ENCODE data around the gene SDK2. TPM values are rescaled to one million over a fixed set of nuclear protein-coding genes. Genes with fewer than 3 reads are reported as not detected.
A peak's percentile ranks its signal among the peaks of the same experiment; 100 is the strongest.

SDK2 gene, protein sequence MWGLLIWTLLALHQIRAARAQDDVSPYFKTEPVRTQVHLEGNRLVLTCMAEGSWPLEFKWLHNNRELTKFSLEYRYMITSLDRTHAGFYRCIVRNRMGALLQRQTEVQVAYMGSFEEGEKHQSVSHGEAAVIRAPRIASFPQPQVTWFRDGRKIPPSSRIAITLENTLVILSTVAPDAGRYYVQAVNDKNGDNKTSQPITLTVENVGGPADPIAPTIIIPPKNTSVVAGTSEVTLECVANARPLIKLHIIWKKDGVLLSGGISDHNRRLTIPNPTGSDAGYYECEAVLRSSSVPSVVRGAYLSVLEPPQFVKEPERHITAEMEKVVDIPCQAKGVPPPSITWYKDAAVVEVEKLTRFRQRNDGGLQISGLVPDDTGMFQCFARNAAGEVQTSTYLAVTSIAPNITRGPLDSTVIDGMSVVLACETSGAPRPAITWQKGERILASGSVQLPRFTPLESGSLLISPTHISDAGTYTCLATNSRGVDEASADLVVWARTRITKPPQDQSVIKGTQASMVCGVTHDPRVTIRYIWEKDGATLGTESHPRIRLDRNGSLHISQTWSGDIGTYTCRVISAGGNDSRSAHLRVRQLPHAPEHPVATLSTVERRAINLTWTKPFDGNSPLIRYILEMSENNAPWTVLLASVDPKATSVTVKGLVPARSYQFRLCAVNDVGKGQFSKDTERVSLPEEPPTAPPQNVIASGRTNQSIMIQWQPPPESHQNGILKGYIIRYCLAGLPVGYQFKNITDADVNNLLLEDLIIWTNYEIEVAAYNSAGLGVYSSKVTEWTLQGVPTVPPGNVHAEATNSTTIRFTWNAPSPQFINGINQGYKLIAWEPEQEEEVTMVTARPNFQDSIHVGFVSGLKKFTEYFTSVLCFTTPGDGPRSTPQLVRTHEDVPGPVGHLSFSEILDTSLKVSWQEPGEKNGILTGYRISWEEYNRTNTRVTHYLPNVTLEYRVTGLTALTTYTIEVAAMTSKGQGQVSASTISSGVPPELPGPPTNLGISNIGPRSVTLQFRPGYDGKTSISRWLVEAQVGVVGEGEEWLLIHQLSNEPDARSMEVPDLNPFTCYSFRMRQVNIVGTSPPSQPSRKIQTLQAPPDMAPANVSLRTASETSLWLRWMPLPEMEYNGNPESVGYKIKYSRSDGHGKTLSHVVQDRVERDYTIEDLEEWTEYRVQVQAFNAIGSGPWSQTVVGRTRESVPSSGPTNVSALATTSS (N-terminal part only)
- 10 to 100 TPM in 2 of 5 experiments, 1 to 10 TPM in 3; 6.1 to 14.1 (median 8.4) TPM for total RNA-seq
- 1 to 10 TPM in 1 of 2 donors, under 1 TPM in 1; 0.64 to 2.5 TPM for polyA plus RNA-seq
- total RNA-seq, result 53.2 reads per million, percentile 72 among the genes with 10 or more reads in this experiment

DNA sequence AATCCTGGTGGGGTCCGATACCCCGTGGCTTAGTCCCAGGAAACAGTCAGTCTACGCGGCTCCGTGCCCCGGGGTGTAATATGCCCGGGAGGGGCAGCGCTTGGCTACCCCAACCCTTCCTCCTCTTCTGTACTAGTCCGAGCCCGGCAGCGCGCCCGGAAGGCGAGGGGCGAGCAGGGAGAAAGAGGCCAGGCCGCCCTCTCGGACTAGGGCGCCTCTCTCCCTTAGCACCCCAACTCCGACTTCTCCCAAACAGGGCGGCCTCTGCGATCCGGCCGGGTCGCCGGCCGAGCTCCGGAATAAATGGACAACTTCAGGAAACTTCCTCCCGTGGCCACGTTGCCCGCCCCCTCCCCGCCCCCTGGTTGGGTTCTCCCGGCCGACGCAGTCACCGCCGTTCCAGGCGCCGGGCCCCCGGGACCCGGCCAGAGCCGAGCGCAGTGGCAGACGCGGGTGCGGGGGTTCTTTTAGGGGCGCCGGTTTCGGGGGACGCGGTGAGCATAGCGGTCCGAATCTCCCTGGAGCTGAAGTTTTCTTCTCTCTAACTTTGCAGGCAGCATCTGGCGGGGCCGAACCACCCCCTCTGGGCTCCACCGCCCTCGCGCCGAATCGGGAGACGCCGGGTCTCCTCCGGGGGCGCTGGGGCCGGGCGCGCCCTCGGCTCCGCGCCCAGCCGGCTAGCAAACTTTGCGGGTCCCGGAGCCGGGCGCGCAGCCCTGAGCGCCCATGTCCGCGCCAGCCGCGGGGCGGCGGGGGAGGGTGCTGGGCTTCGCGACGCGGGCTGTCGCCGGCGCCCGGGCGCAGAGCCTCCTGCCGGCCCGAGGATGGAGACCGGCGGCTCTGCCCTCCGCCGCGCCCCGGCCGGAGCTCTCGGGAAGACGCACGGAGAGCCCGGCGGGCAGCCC, at the start of gene SDK2:
TSS of gene SDK2 (minus strand) at position 301 of the 905 bp plus-strand sequence. CDS start 357 bp downstream, outside the sequence.
- H3K4me3 Mint-ChIP-seq, result peak within 1 kb of the TSS; percentile 84 to 95 (median 88)
- POLR2A ChIA-PET, result interaction anchor here (1.4 kb wide), 1 partner anchor 77 kb away, joined by 3 read pairs; no protein-coding TSS in a partner anchor
- peak within 1 kb of the TSS; percentile 14 for H3K27ac ChIP-seq (ENCODE audit: low read depth, low read length)

DNA sequence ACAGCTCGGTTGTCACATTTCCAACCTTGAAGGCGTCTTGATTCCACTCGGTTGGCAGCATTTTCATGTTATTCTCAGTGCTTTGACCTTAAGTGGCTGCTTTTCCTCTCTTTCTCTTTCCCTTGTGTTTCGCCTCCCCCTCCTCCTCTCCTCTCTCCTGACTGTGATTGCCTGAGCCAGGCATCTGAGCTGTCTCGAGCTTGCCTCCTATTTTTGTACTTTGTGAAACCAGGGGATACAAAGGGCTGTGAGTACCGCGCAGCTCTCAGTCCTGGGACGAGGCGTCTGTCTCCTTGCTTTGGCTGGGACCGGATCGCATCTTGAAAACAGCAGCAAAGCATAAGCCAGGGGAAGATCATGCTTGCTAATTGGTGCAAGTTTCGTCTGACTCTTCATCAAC, 48.8 kb upstream of the SDK2 start:
- no peak overlapping the region for H3K27ac ChIP-seq (ENCODE audit: low read depth, low read length)
- no peak overlapping the region for H3K4me3 ChIP-seq (ENCODE audit: low read length)
- H3K4me1 ChIP-seq (ENCODE audit: control insufficient read depth in 2 of 2, insufficient read depth in 2 of 2, low read length in 2 of 2), result no peaks in the 10 kb centered on the region
- H3K27me3 ChIP-seq (ENCODE audit: control insufficient read depth in 2 of 2, insufficient read depth in 2 of 2, low read length in 2 of 2), result no peaks in the 10 kb centered on the region
- ChIA-PET POLR2A (no interaction called here), CTCF (no interaction called here)
- no peaks in the 10 kb centered on the region for H3K36me3 ChIP-seq (ENCODE audit: control insufficient read depth in 2 of 3, insufficient read depth in 3 of 3, low read length in 3 of 3)
- Mint-ChIP-seq H3K9me3 (peaks cover 0 to 11% (median 0%) of the 10 kb centered on the region in 11 donors), H3K4me3 (no peak overlapping the region), H3K27me3 (peaks cover 0 to 9% (median 0%) of the 10 kb centered on the region in 5 donors), H3K4me1 (peaks cover 0 to 12% (median 0%) of the 10 kb centered on the region in 7 donors), H3K36me3 (peaks cover 0 to 7% (median 0%) of the 10 kb centered on the region in 5 donors), H3K27ac (no peak overlapping the region)
- H3K9me3 ChIP-seq (ENCODE audit: control insufficient read depth in 2 of 3, low read length in 3 of 3), result no peaks in the 10 kb centered on the region
- DNase-seq (no peak), ATAC-seq (no peak)
- intact Hi-C loops (cut with micrococcal nuclease), result no loop called here

More for the DNA sequence above, at the start of gene SDK2:
- H3K36me3 ChIP-seq (ENCODE audit: control insufficient read depth in 2 of 3, insufficient read depth in 3 of 3, low read length in 3 of 3), result no peaks in the 10 kb centered on the region
- H3K4me1 ChIP-seq (ENCODE audit: control insufficient read depth in 2 of 2, insufficient read depth in 2 of 2, low read length in 2 of 2), result peaks cover 0 to 13% of the 10 kb centered on the region in 2 donors
- CTCF ChIA-PET, result interaction anchor here (0.9 to 1.7 kb wide), 6 partner anchors 59 to 214 kb away, joined by 3 to 9 read pairs (median 4); no protein-coding TSS in a partner anchor
- H3K36me3 Mint-ChIP-seq, result peaks cover 0 to 1% (median 0%) of the 10 kb centered on the region in 5 donors
- intact Hi-C loops (cut with micrococcal nuclease), result loop anchor here (1.0 to 5.0 kb wide), 6 partner anchors 53 to 353 kb away; no protein-coding TSS in a partner anchor
- peak within 1 kb of the TSS; percentile 47 for H3K4me3 ChIP-seq (ENCODE audit: low read length)
- no peaks in the 10 kb centered on the region for H3K9me3 ChIP-seq (ENCODE audit: control insufficient read depth in 2 of 3, low read length in 3 of 3)
- H3K4me1 Mint-ChIP-seq, result peaks cover 13 to 32% (median 25%) of the 10 kb centered on the region in 7 donors
- peaks cover 0 to 65% (median 5%) of the 10 kb centered on the region in 5 donors for H3K27me3 Mint-ChIP-seq
- DNase-seq (peak in 6 of 9 donors; percentile 13 to 26 (median 14)), ATAC-seq (peak; percentile 24)
- no peaks in the 10 kb centered on the region for H3K27me3 ChIP-seq (ENCODE audit: control insufficient read depth in 2 of 2, insufficient read depth in 2 of 2, low read length in 2 of 2)
- H3K9me3 Mint-ChIP-seq, result no peaks in the 10 kb centered on the region
- H3K27ac Mint-ChIP-seq, result peak within 1 kb of the TSS in 5 of 9 donors; percentile 8 to 73 (median 61)

DNA sequence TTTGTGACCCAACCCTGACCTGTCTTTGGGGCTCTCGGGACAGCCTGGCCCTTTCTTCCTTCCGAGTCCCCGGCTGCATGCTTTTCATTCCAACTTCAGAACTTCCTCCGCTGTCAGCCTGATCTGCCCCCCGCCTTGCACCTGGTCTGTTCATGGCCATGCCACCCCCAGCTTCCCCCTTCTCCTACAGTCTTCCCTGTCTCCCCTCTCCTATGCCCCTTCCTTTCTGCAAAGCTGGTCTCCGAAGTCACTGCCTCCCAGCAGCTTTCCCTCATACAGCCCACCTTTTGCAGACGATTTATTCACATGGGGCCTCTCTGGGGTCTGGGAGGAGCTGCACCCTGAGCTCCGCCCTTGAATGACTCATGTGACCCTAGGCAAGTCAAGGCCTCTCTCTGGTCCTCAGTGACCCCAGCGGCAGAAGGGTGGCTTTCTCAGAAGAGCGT, 47.1 kb upstream of the SDK2 start:
- no peak overlapping the region for H3K4me3 Mint-ChIP-seq
- no peak overlapping the region for H3K4me3 ChIP-seq (ENCODE audit: low read length)
- DNase-seq (no peak), ATAC-seq (no peak)
- no peaks in the 10 kb centered on the region for H3K36me3 ChIP-seq (ENCODE audit: control insufficient read depth in 2 of 3, insufficient read depth in 3 of 3, low read length in 3 of 3)
- ChIA-PET CTCF (interaction anchor here (0.6 kb wide), 2 partner anchors 16 to 336 kb away, joined by 3 read pairs; no protein-coding TSS in a partner anchor), POLR2A (no interaction called here)
- H3K36me3 Mint-ChIP-seq, result peaks cover 0 to 7% (median 0%) of the 10 kb centered on the region in 5 donors
- H3K27ac Mint-ChIP-seq, result no peak overlapping the region
- H3K9me3 ChIP-seq (ENCODE audit: control insufficient read depth in 2 of 3, low read length in 3 of 3), result no peaks in the 10 kb centered on the region
- peaks cover 0 to 8% (median 0%) of the 10 kb centered on the region in 11 donors for H3K9me3 Mint-ChIP-seq
- intact Hi-C loops (cut with micrococcal nuclease), result no loop called here
- no peaks in the 10 kb centered on the region for H3K27me3 ChIP-seq (ENCODE audit: control insufficient read depth in 2 of 2, insufficient read depth in 2 of 2, low read length in 2 of 2)
- H3K27me3 Mint-ChIP-seq, result peaks cover 0 to 4% (median 0%) of the 10 kb centered on the region in 5 donors
- peaks cover 0 to 14% (median 0%) of the 10 kb centered on the region in 7 donors for H3K4me1 Mint-ChIP-seq
- no peaks in the 10 kb centered on the region for H3K4me1 ChIP-seq (ENCODE audit: control insufficient read depth in 2 of 2, insufficient read depth in 2 of 2, low read length in 2 of 2)
- no peak overlapping the region for H3K27ac ChIP-seq (ENCODE audit: low read depth, low read length)

DNA sequence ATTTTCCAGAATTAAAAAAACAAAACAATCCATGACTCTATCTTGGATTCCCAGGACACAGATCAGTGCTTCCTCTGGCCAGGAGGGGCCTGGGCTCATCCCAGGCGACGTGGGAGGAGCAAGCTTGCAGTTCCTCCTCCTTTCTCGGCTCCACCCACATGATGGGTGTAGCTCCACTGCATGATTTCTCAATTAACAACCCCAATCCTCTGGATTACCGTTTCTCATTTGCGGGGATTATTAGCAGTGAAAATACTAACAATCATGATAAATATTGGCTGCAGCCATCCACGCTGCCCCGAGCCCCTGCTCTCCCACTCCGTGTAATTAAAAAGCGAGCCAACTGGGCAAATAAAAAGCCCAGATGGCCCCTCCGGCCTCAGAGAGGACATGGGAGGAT, 46.4 kb upstream of the SDK2 start:
- ATAC-seq (peak; percentile 42), DNase-seq (no peak)
- Mint-ChIP-seq H3K27ac (peak overlapping the region in 1 of 9 donors; percentile 57), H3K4me3 (no peak overlapping the region), H3K9me3 (peaks cover 0 to 4% (median 0%) of the 10 kb centered on the region in 11 donors), H3K36me3 (peaks cover 0 to 7% (median 0%) of the 10 kb centered on the region in 5 donors), H3K27me3 (peaks cover 0 to 4% (median 0%) of the 10 kb centered on the region in 5 donors), H3K4me1 (peaks cover 0 to 13% (median 0%) of the 10 kb centered on the region in 7 donors)
- no peak overlapping the region for H3K27ac ChIP-seq (ENCODE audit: low read depth, low read length)
- no peaks in the 10 kb centered on the region for H3K9me3 ChIP-seq (ENCODE audit: control insufficient read depth in 2 of 3, low read length in 3 of 3)
- no peaks in the 10 kb centered on the region for H3K36me3 ChIP-seq (ENCODE audit: control insufficient read depth in 2 of 3, insufficient read depth in 3 of 3, low read length in 3 of 3)
- H3K4me3 ChIP-seq (ENCODE audit: low read length), result no peak overlapping the region
- intact Hi-C loops (cut with micrococcal nuclease), result no loop called here
- ChIA-PET POLR2A (no interaction called here), CTCF (no interaction called here)
- H3K27me3 ChIP-seq (ENCODE audit: control insufficient read depth in 2 of 2, insufficient read depth in 2 of 2, low read length in 2 of 2), result no peaks in the 10 kb centered on the region
- H3K4me1 ChIP-seq (ENCODE audit: control insufficient read depth in 2 of 2, insufficient read depth in 2 of 2, low read length in 2 of 2), result no peaks in the 10 kb centered on the region

DNA sequence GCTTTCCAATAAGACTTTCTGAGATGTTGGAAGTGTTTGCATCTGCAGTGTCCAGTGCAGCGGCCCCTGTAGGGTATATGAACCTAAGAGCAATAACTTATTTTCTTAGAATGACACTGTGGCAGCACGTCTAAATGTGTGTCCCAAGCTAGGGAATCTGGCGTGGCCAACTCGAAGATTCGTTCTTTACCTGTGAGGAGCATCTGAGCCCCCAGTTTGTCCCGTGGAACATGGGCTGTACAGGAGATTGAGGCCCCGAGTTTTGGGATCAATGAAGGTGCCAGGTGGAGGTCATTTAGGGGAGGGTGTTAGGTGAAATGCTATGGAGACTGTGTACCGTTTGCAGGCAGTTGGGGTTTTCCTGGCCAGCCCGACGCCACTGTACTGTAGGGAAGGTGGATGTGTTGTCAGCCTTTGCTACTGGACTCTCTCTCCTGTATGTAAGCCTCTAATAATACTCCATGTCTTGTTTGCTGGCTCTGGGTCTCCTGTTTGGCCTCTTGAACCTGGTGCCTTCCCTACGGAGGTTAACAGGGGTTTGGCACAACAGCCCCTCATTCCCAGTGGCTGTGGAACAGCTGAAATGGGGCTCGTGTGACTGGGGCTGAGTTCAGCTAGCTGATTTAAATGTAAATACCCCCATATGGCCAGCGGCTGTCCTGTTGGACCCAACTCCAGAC, 45.5 kb upstream of the SDK2 start:
- no peak for ATAC-seq
- CTCF ChIA-PET, result no interaction called here

More for the DNA sequence above, 45.5 kb upstream of the SDK2 start:
- DNase-seq, result no peak
- no peaks in the 10 kb centered on the region for H3K9me3 ChIP-seq (ENCODE audit: control insufficient read depth in 2 of 3, low read length in 3 of 3)
- peaks cover 0 to 10% (median 0%) of the 10 kb centered on the region in 7 donors for H3K4me1 Mint-ChIP-seq
- H3K36me3 ChIP-seq (ENCODE audit: control insufficient read depth in 2 of 3, insufficient read depth in 3 of 3, low read length in 3 of 3), result no peaks in the 10 kb centered on the region
- peaks cover 0 to 7% (median 0%) of the 10 kb centered on the region in 5 donors for H3K36me3 Mint-ChIP-seq
- no peaks in the 10 kb centered on the region for H3K27me3 ChIP-seq (ENCODE audit: control insufficient read depth in 2 of 2, insufficient read depth in 2 of 2, low read length in 2 of 2)
- no peak overlapping the region for H3K4me3 ChIP-seq (ENCODE audit: low read length)
- peaks cover 0 to 5% (median 0%) of the 10 kb centered on the region in 5 donors for H3K27me3 Mint-ChIP-seq
- H3K4me3 Mint-ChIP-seq, result no peak overlapping the region
- intact Hi-C loops (cut with micrococcal nuclease), result no loop called here
- H3K9me3 Mint-ChIP-seq, result peaks cover 0 to 9% (median 2%) of the 10 kb centered on the region in 11 donors
- H3K27ac Mint-ChIP-seq, result peak overlapping the region in 1 of 9 donors; percentile 25
- H3K4me1 ChIP-seq (ENCODE audit: control insufficient read depth in 2 of 2, insufficient read depth in 2 of 2, low read length in 2 of 2), result no peaks in the 10 kb centered on the region
- POLR2A ChIA-PET, result interaction anchor here (1.1 kb wide), 1 partner anchor 12 kb away, joined by 3 read pairs; no protein-coding TSS in a partner anchor
- no peak overlapping the region for H3K27ac ChIP-seq (ENCODE audit: low read depth, low read length)

Measured in naive thymus-derived CD4-positive, alpha-beta T cell (primary cell).